Breast epithelium (tissue), 3 donors: Measurements from ENCODE around the gene OSBPL6.

Experiments
- CTCF ChIP-seq, 3 donors: fragments of 450-650 bp; IDR thresholded peaks; one replicate each; pipeline ENCODE4 v1.5.1; 2016 to 2017; ENCODE audit warnings: antibody characterized with exemption in 3 of 3, mild to moderate bottlenecking in 3 of 3, moderate library complexity in 3 of 3
- POLR2A ChIP-seq: fragments of 450-650 bp; IDR thresholded peaks from one replicate; pipeline ENCODE4 v1.6.1; 2016; ENCODE audit warnings: antibody characterized with exemption, mild to moderate bottlenecking, moderate library complexity

GRCh38 chr2:178450524-178450773, 256.1 kb downstream of the OSBPL6 start:
- TF ChIP-seq CTCF (IDR thresholded peaks at IDR 0.05) (no peak), POLR2A (no peak)
